ENCODE data around the gene WAPL. TPM values are rescaled to one million over a fixed set of nuclear protein-coding genes. Genes with fewer than 3 reads are reported as not detected.

The WAPL gene
- total and polyA plus RNA-seq, 9 of the 15 experiments (the other 6 are each of a cell fraction or from before 2014, with no cell fraction given) = 14.3 to 36.4 (median 25.3) TPM

DNA sequence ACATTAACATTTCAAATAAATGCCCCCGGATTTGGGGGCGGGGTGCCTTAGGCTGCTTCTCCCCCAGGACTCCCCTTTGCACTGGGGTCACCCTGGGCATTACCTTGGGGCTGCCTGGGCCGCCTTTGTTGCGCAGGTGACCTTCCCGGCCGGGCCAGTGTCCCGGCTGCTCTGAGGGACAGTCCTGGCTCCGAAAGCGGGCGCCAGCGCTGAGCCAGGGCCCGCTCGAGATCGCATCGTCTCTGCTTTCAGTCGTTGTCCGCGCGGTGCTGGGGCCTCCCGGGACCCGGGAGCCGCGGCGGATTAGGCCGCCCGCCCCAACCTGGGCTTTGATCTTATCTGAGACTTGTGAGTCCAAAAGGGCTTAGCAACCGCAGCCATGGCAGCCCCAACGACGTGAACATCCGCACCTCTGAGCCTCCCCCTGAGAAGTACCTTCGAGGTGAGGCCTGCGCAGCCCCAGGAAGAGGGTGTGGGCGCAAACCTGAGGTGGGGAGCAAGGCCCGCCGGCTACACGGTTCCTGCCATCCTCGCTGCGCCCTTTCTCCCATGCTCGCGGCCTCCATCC is 14.8 kb upstream of the WAPL start (continued):
- no peak for TF ChIP-seq FOXO4 (CRISPR knock-in tag; IDR thresholded peaks at IDR 0.05)
- TF ChIP-seq, protein P1, sequence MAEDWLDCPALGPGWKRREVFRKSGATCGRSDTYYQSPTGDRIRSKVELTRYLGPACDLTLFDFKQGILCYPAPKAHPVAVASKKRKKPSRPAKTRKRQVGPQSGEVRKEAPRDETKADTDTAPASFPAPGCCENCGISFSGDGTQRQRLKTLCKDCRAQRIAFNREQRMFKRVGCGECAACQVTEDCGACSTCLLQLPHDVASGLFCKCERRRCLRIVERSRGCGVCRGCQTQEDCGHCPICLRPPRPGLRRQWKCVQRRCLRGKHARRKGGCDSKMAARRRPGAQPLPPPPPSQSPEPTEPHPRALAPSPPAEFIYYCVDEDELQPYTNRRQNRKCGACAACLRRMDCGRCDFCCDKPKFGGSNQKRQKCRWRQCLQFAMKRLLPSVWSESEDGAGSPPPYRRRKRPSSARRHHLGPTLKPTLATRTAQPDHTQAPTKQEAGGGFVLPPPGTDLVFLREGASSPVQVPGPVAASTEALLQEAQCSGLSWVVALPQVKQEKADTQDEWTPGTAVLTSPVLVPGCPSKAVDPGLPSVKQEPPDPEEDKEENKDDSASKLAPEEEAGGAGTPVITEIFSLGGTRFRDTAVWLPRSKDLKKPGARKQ (CRISPR knock-in tag; IDR thresholded peaks at IDR 0.05) = no peak
- TF ChIP-seq YY1 (IDR thresholded peaks at IDR 0.05; ENCODE audit: borderline replicate concordance in 1 of 3, control insufficient read depth in 1 of 3, extremely low read depth in 1 of 3, insufficient read depth in 3 of 3, insufficient read length in 1 of 3, insufficient replicate concordance in 2 of 3, low read depth in 1 of 3, low read length in 2 of 3) = no peak
- TF ChIP-seq ZNF717 (CRISPR knock-in tag; IDR thresholded peaks at IDR 0.05) = no peak
- no peak for TF ChIP-seq CBX3 (IDR thresholded peaks at IDR 0.05; ENCODE audit: borderline replicate concordance in 1 of 2, low read length in 2 of 2)
- TF ChIP-seq EGR1 (conservative IDR thresholded peaks at IDR 0.05) = no peak
- TF ChIP-seq, protein P2, sequence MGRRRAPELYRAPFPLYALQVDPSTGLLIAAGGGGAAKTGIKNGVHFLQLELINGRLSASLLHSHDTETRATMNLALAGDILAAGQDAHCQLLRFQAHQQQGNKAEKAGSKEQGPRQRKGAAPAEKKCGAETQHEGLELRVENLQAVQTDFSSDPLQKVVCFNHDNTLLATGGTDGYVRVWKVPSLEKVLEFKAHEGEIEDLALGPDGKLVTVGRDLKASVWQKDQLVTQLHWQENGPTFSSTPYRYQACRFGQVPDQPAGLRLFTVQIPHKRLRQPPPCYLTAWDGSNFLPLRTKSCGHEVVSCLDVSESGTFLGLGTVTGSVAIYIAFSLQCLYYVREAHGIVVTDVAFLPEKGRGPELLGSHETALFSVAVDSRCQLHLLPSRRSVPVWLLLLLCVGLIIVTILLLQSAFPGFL (CRISPR knock-in tag; IDR thresholded peaks at IDR 0.05) = no peak
- TF ChIP-seq MLX (CRISPR knock-in tag; conservative IDR thresholded peaks at IDR 0.05) = no peak
- no peak for TF ChIP-seq L3MBTL2 (IDR thresholded peaks at IDR 0.05)
- TF ChIP-seq ZNF224 (CRISPR knock-in tag; IDR thresholded peaks at IDR 0.05) = no peak

Measured in K562 (cell line).